Measurements from ENCODE around the gene CXXC5. TPM values are rescaled to one million over a fixed set of nuclear protein-coding genes. Genes with fewer than 3 reads are reported as not detected.

Gene CXXC5
- total RNA-seq, 2 donors from 2014 or later = 58.5 to 62.5 TPM

GRCh38 chr5:139657363-139658321 lies 9.5 kb downstream of the CXXC5 start:
- ATAC-seq (ENCODE audit: insufficient number of reproducible peaks, low FRiP score, low read depth) (no peak), DNase-seq (ENCODE audit: low spot score) (no peak)
- H3K9me3 ChIP-seq = no peaks in the 10 kb centered on the region
- no peaks in the 10 kb centered on the region for H3K36me3 ChIP-seq
- H3K4me1 ChIP-seq (ENCODE audit: control insufficient read depth in 1 of 2, low read depth in 2 of 2) = peaks cover 80 to 94% of the 10 kb centered on the region in 2 donors
- H3K4me3 ChIP-seq = no peak overlapping the region
- peak overlapping the region; percentile 95 to 99 for H3K27ac ChIP-seq
- no peak for TF ChIP-seq CTCF (IDR thresholded peaks at IDR 0.05)
- H3K27me3 ChIP-seq (replicated peaks; ENCODE audit: insufficient read depth) = no peaks in the 10 kb centered on the region

GRCh38 chr5:139658501-139658927 lies 10.4 kb downstream of the CXXC5 start:
- Histone ChIP-seq H3K9me3 (no peaks in the 10 kb centered on the region), H3K4me1 (ENCODE audit: control insufficient read depth in 1 of 2, low read depth in 2 of 2) (peaks cover 71 to 91% of the 10 kb centered on the region in 2 donors), H3K27me3 (replicated peaks; ENCODE audit: insufficient read depth) (no peaks in the 10 kb centered on the region), H3K27ac (peak overlapping the region; percentile 95 to 99), H3K36me3 (no peaks in the 10 kb centered on the region), H3K4me3 (peak overlapping the region; percentile 63)
- DNase-seq (ENCODE audit: low spot score) (no peak), ATAC-seq (ENCODE audit: insufficient number of reproducible peaks, low FRiP score, low read depth) (peak; percentile 7)
- TF ChIP-seq CTCF (IDR thresholded peaks at IDR 0.05) = peak; percentile 39

GRCh38 chr5:139658928-139659667 lies 10.9 kb downstream of the CXXC5 start:
- Histone ChIP-seq H3K4me1 (ENCODE audit: control insufficient read depth in 1 of 2, low read depth in 2 of 2) (peaks cover 65 to 90% of the 10 kb centered on the region in 2 donors), H3K4me3 (peak overlapping the region; percentile 63), H3K9me3 (no peaks in the 10 kb centered on the region), H3K27me3 (replicated peaks; ENCODE audit: insufficient read depth) (no peaks in the 10 kb centered on the region), H3K27ac (peak overlapping the region; percentile 95 to 99), H3K36me3 (no peaks in the 10 kb centered on the region)
- no peak for TF ChIP-seq CTCF (IDR thresholded peaks at IDR 0.05)
- ATAC-seq (ENCODE audit: insufficient number of reproducible peaks, low FRiP score, low read depth) = peak; percentile 17
- DNase-seq (ENCODE audit: low spot score) = no peak

GRCh38 chr5:139659695-139660101 lies 11.5 kb downstream of the CXXC5 start:
- Histone ChIP-seq H3K27ac (peak overlapping the region; percentile 95 to 99), H3K4me1 (ENCODE audit: control insufficient read depth in 1 of 2, low read depth in 2 of 2) (peaks cover 62 to 90% of the 10 kb centered on the region in 2 donors), H3K27me3 (replicated peaks; ENCODE audit: insufficient read depth) (no peaks in the 10 kb centered on the region), H3K4me3 (peak overlapping the region; percentile 63), H3K36me3 (no peaks in the 10 kb centered on the region), H3K9me3 (no peaks in the 10 kb centered on the region)
- ATAC-seq (ENCODE audit: insufficient number of reproducible peaks, low FRiP score, low read depth) (no peak), DNase-seq (ENCODE audit: low spot score) (no peak)
- no peak for TF ChIP-seq CTCF (IDR thresholded peaks at IDR 0.05)

Measured in thoracic aorta (tissue), 2 donors.